Endothelial cell of umbilical vein (primary cell): ENCODE data around the gene ZBTB7C. TPM values are rescaled to one million over a fixed set of nuclear protein-coding genes. Genes with fewer than 3 reads are reported as not detected.

Experiments
- BruUV-seq: library from RNA; stranded (reverse); fragments of 400-500 nt; replicated peaks from 2 replicates; lab custom pipeline; 2021; lab: Mats Ljungman, UMichigan
- CTCF ChIA-PET: fragments of 300-600, 350-600 bp; sonication (Branson Sonifier 250); formaldehyde crosslinking; loops from one replicate; lab custom pipeline; 2021; ENCODE audit warnings: antibody characterized with exemption, inconsistent platforms; lab: Charles Lee
- POLR2A ChIA-PET: fragments of 300-600, 350-600 bp; sonication (Branson Sonifier 250); formaldehyde crosslinking; loops from one replicate; lab custom pipeline; 2021; ENCODE audit warnings: antibody characterized with exemption, inconsistent platforms; lab: Charles Lee
- DNase-seq: peaks from one replicate; pipeline ENCODE4 v3.0.0-alpha.2; 2011; ENCODE audit warnings: low read depth, low spot score
- FAIRE-seq: peaks from 2 replicates; lab custom pipeline; 2011; peaks lifted over from hg19 to GRCh38; lab: Jason Lieb, UNC
- H2AFZ ChIP-seq: 2 replicates; pipeline ENCODE4 v1.6.0; 2012; ENCODE audit warnings: low read depth, low read length, control low read depth, inconsistent platforms
- H3K27ac ChIP-seq: 2 replicates; pipeline ENCODE4 v1.5.1; 2011; ENCODE audit warnings: low read depth, mild to moderate bottlenecking, control low read depth, low read length, moderate library complexity; ENCODE audit not compliant: insufficient read depth
- H3K27me3 ChIP-seq, 2 experiments: 2 replicates each; pipeline versions ENCODE4 v1.6.0 to v1.6.1; 2011; ENCODE audit warnings: low read length in 2 of 2, mixed read lengths in 1 of 2; ENCODE audit not compliant: control insufficient read depth in 2 of 2, insufficient read depth in 2 of 2
- H3K36me3 ChIP-seq, 2 experiments: 2 replicates in 1 of 2; 3 replicates in 1 of 2; pipeline ENCODE4 v1.5.1; 2011; ENCODE audit warnings: low read length in 2 of 2, mild to moderate bottlenecking in 1 of 2, moderate library complexity in 1 of 2; ENCODE audit not compliant: control insufficient read depth in 2 of 2, insufficient read depth in 2 of 2; ENCODE audit errors: extremely low read depth in 1 of 2
- H3K4me1 ChIP-seq: 3 replicates; pipeline ENCODE4 v1.5.1; 2011; ENCODE audit warnings: mild to moderate bottlenecking, low read length; ENCODE audit not compliant: control insufficient read depth, insufficient read depth; ENCODE audit errors: extremely low read depth
- H3K4me2 ChIP-seq: 2 replicates; pipeline ENCODE4 v1.6.1; 2011; ENCODE audit warnings: low read length, control low read depth, mixed read lengths; ENCODE audit not compliant: insufficient read depth
- H3K4me3 ChIP-seq, 3 experiments: fragments of 200-600 bp in 1 of 3; sonication (generic), shearing (Covaris generic) in 1 of 3; replicated peaks in 1 of 3; 2 replicates each; pipeline ENCODE4 v1.5.1; 2011 to 2016; ENCODE audit warnings: control low read depth in 3 of 3, low read length in 3 of 3, mild to moderate bottlenecking in 2 of 3, inconsistent platforms in 1 of 3, low read depth in 1 of 3, moderate library complexity in 1 of 3; ENCODE audit not compliant: insufficient read depth in 1 of 3
- H3K79me2 ChIP-seq: 2 replicates; pipeline ENCODE4 v1.6.0; 2012; ENCODE audit warnings: low read length, inconsistent platforms; ENCODE audit not compliant: control insufficient read depth, insufficient read depth
- H3K9ac ChIP-seq: replicated peaks from 2 replicates; pipeline ENCODE3; 2011; ENCODE audit warnings: low read length, control low read depth; ENCODE audit not compliant: insufficient read depth; ENCODE audit errors: extremely low read depth
- H3K9me1 ChIP-seq: replicated peaks from 3 replicates; pipeline ENCODE4 v1.6.0; 2011; ENCODE audit warnings: mild to moderate bottlenecking, low read length; ENCODE audit not compliant: control insufficient read depth, insufficient read depth; ENCODE audit errors: extremely low read depth
- H3K9me3 ChIP-seq: replicated peaks from 2 replicates; pipeline ENCODE4 v1.5.1; 2012; ENCODE audit warnings: low read length, inconsistent platforms; ENCODE audit not compliant: control insufficient read depth, insufficient read depth
- H4K20me1 ChIP-seq: replicated peaks from 2 replicates; pipeline ENCODE3; 2011; ENCODE audit warnings: mild to moderate bottlenecking, low read length; ENCODE audit not compliant: control insufficient read depth, insufficient read depth; ENCODE audit errors: extremely low read depth
- EZH2 ChIP-seq: IDR thresholded peaks from 2 replicates; pipeline ENCODE4 v1.6.1; 2012; ENCODE audit warnings: borderline replicate concordance, low read depth, mild to moderate bottlenecking, moderate library complexity, low read length, inconsistent platforms; ENCODE audit not compliant: severe bottlenecking
- FOS ChIP-seq: IDR thresholded peaks from 2 replicates; pipeline ENCODE4 v1.6.1; 2011; ENCODE audit warnings: mild to moderate bottlenecking, low read length, moderate library complexity, borderline replicate concordance; ENCODE audit not compliant: insufficient read depth
- GATA2 ChIP-seq: IDR thresholded peaks from 2 replicates; pipeline ENCODE4 v1.7.0; 2011; ENCODE audit warnings: low read depth, mild to moderate bottlenecking, moderate library complexity, mixed read lengths, low read length; ENCODE audit not compliant: insufficient read length, insufficient read depth
- JUN ChIP-seq: IDR thresholded peaks from 2 replicates; pipeline ENCODE4 v1.6.1; 2011; ENCODE audit warnings: borderline replicate concordance, low read depth; ENCODE audit not compliant: insufficient read length, insufficient read depth
- MAX ChIP-seq: IDR thresholded peaks from 2 replicates; pipeline ENCODE4 v1.6.1; 2011; ENCODE audit not compliant: insufficient read depth, insufficient read length
- MYC ChIP-seq: IDR thresholded peaks from one replicate; pipeline ENCODE4 v1.6.1; 2011; ENCODE audit warnings: mild to moderate bottlenecking, low read depth, low read length
- POLR2A ChIP-seq: IDR thresholded peaks from 2 replicates; pipeline ENCODE4 v1.6.1; 2012; ENCODE audit warnings: low read depth, mild to moderate bottlenecking, control low read depth, low read length
- POLR2AphosphoS5 ChIP-seq: IDR thresholded peaks from 2 replicates; pipeline ENCODE4 v1.6.1; 2012; ENCODE audit warnings: low read depth, mild to moderate bottlenecking, control low read depth, low read length, moderate library complexity; ENCODE audit not compliant: insufficient read depth
- dilution Hi-C: fragments of 300-500 bp; cut with MboI; formaldehyde crosslinking; loops from one replicate; pipeline ENCODE4 v1.15.0; 2019; ENCODE audit warnings: low sequenced_read_pairs; ENCODE audit not compliant: extremely low pct_ligation_motif_present
- intact Hi-C: fragments of 100-400 bp; cut with micrococcal nuclease; formaldehyde crosslinking; loops from one replicate; pipeline ENCODE4 v1.10.0; 2022
- polyA plus RNA-seq, 4 experiments: library from polyadenylated mRNA; depleted of rRNA in 3 of 4; stranded (reverse) in 3 of 4; unstranded in 1 of 4; fragments of >200 nt; gene quantifications; 2 replicates each; pipeline versions ENCODE4 v1.2.1 to v1.2.3, GENCODE V29; 2011 to 2012; ENCODE audit warnings: missing spikeins in 1 of 4
- total RNA-seq: library from RNA; stranded (reverse); gene quantifications from 2 replicates; pipeline ENCODE4 v1.2.3, GENCODE V29; 2021
- TF ChIP-seq, protein P1 (sequence below), 2 donors: IDR thresholded peaks; 1 replicate in 1 of 2; 2 replicates in 1 of 2; pipeline ENCODE4 v1.5.1; 2011; ENCODE audit warnings: low read length in 2 of 2, mild to moderate bottlenecking in 2 of 2, moderate library complexity in 2 of 2, control low read depth in 1 of 2, inconsistent platforms in 1 of 2, low read depth in 1 of 2; ENCODE audit not compliant: insufficient read depth in 1 of 2; ENCODE audit errors: extremely low read depth in 1 of 2

ZBTB7C gene
- total and polyA plus RNA-seq, 2 donors (not counting 3 experiments of a cell fraction or from before 2014, with no cell fraction given), result not detected

GRCh38 chr18:48342125-48342524 lies 67.1 kb downstream of the ZBTB7C start:
- ChIA-PET POLR2A (no interaction called here), CTCF (interaction anchor here (1.5 kb wide), 1 partner anchor 569 kb away, joined by 4 read pairs; no protein-coding TSS in a partner anchor)
- no peak overlapping the region for H3K4me3 ChIP-seq
- no peaks in the 10 kb centered on the region for H3K9me3 ChIP-seq
- H3K4me1 ChIP-seq, result no peaks in the 10 kb centered on the region
- no peaks in the 10 kb centered on the region for H3K27me3 ChIP-seq
- no peak for DNase-seq
- intact Hi-C loops, result no loop called here
- no peak overlapping the region for H3K9ac ChIP-seq
- no peak overlapping the region for H3K27ac ChIP-seq
- H2AFZ ChIP-seq, result no peak overlapping the region
- H3K9me1 ChIP-seq, result no peaks in the 10 kb centered on the region
- TF ChIP-seq GATA2 (no peak), FOS (no peak), MAX (no peak), MYC (no peak)
- H3K36me3 ChIP-seq, result no peaks in the 10 kb centered on the region
- dilution Hi-C loops, result no loop called here
- BruUV-seq, result no TSS peak
- no peaks in the 10 kb centered on the region for H4K20me1 ChIP-seq
- H3K4me2 ChIP-seq, result no peak overlapping the region
- no peaks in the 10 kb centered on the region for H3K79me2 ChIP-seq
- FAIRE-seq, result no peak

GRCh38 chr18:48340560-48340959 lies 68.6 kb downstream of the ZBTB7C start:
- no peaks in the 10 kb centered on the region for H4K20me1 ChIP-seq
- POLR2A ChIA-PET, result no interaction called here
- no peaks in the 10 kb centered on the region for H3K9me1 ChIP-seq
- dilution Hi-C loops (no loop called here), intact Hi-C loops (no loop called here)
- H3K9ac ChIP-seq, result no peak overlapping the region
- H3K4me2 ChIP-seq, result no peak overlapping the region
- no peak overlapping the region for H3K27ac ChIP-seq
- DNase-seq, result no peak
- BruUV-seq, result no TSS peak
- FAIRE-seq, result no peak
- H3K4me3 ChIP-seq, result no peak overlapping the region
- H2AFZ ChIP-seq, result no peak overlapping the region
- CTCF ChIA-PET, result no interaction called here
- no peaks in the 10 kb centered on the region for H3K4me1 ChIP-seq
- H3K9me3 ChIP-seq, result no peaks in the 10 kb centered on the region
- no peak for TF ChIP-seq MAX
- TF ChIP-seq FOS, result no peak
- TF ChIP-seq, protein P1, sequence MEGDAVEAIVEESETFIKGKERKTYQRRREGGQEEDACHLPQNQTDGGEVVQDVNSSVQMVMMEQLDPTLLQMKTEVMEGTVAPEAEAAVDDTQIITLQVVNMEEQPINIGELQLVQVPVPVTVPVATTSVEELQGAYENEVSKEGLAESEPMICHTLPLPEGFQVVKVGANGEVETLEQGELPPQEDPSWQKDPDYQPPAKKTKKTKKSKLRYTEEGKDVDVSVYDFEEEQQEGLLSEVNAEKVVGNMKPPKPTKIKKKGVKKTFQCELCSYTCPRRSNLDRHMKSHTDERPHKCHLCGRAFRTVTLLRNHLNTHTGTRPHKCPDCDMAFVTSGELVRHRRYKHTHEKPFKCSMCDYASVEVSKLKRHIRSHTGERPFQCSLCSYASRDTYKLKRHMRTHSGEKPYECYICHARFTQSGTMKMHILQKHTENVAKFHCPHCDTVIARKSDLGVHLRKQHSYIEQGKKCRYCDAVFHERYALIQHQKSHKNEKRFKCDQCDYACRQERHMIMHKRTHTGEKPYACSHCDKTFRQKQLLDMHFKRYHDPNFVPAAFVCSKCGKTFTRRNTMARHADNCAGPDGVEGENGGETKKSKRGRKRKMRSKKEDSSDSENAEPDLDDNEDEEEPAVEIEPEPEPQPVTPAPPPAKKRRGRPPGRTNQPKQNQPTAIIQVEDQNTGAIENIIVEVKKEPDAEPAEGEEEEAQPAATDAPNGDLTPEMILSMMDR (IDR thresholded peaks at IDR 0.05; ENCODE audit: extremely low read depth in 1 of 2, insufficient read depth in 1 of 2, low read depth in 1 of 2, low read length in 2 of 2), result no peak
- TF ChIP-seq MYC, result no peak
- no peak for TF ChIP-seq GATA2
- no peak for TF ChIP-seq POLR2AphosphoS5
- TF ChIP-seq POLR2A, result no peak
- TF ChIP-seq JUN, result no peak
- no peak for TF ChIP-seq EZH2
- H3K27me3 ChIP-seq, result no peaks in the 10 kb centered on the region
- H3K36me3 ChIP-seq, result no peaks in the 10 kb centered on the region
- no peaks in the 10 kb centered on the region for H3K79me2 ChIP-seq
